Esophagus (tissue), 2 donors: Measurements from ENCODE around the gene SLC2A13. TPM values are rescaled to one million over a fixed set of nuclear protein-coding genes. Genes with fewer than 3 reads are reported as not detected.

Experiments
- H3K27ac ChIP-seq, 2 donors: one replicate each; pipeline ENCODE4 v1.5.1; 2013; ENCODE audit warnings: low read depth in 2 of 2, mild to moderate bottlenecking in 2 of 2, inconsistent platforms in 1 of 2, low read length in 1 of 2, moderate library complexity in 1 of 2
- H3K27me3 ChIP-seq, 2 donors: one replicate each; pipeline ENCODE4 v1.6.1; 2013; ENCODE audit warnings: low read length in 2 of 2, control low read depth in 1 of 2, mild to moderate bottlenecking in 1 of 2; ENCODE audit not compliant: insufficient read depth in 2 of 2, control insufficient read depth in 1 of 2
- H3K36me3 ChIP-seq, 2 donors: one replicate each; pipeline ENCODE4 v1.6.1; 2013; ENCODE audit warnings: low read length in 1 of 2; ENCODE audit not compliant: control insufficient read depth in 2 of 2, insufficient read depth in 2 of 2
- H3K4me1 ChIP-seq, 2 donors: one replicate each; pipeline ENCODE4 v1.6.1; 2013; ENCODE audit warnings: low read length in 1 of 2; ENCODE audit not compliant: control insufficient read depth in 2 of 2, insufficient read depth in 2 of 2
- H3K4me3 ChIP-seq, 2 donors: one replicate each; pipeline ENCODE4 v1.5.1; 2013; ENCODE audit warnings: low read length in 2 of 2, mild to moderate bottlenecking in 2 of 2, low read depth in 1 of 2, moderate library complexity in 1 of 2
- H3K9me3 ChIP-seq, 2 donors: one replicate each; pipeline ENCODE4 v1.6.1; 2013; ENCODE audit warnings: mild to moderate bottlenecking in 2 of 2, low read depth in 1 of 2, low read length in 1 of 2, moderate library complexity in 1 of 2; ENCODE audit not compliant: control insufficient read depth in 2 of 2, insufficient read depth in 1 of 2
- WGBS, 2 donors: extraction: QIAGEN DNeasy Blood & Tissue Kit; methylation state at CpG; one replicate each; pipeline ENCODE4 v1.1.7; 2013; 5-methylcytosine and 5-hydroxymethylcytosine counted together
- polyA plus RNA-seq, 2 donors: library from polyadenylated mRNA; stranded (reverse); fragments of 200-250 nt; gene quantifications; one replicate each; pipeline ENCODE4 v1.2.3, GENCODE V29; 2013
- donor health status: healthy with polysubstance abuse.
- donor health status: Bipolar disorder and iron deficiency.

SLC2A13 gene
- polyA plus RNA-seq, 2 donors, result 0.84 to 1.0 TPM

GRCh38 chr12:40075458-40075857 lies 30.4 kb downstream of the SLC2A13 start:
- H3K4me1 ChIP-seq, result no peaks in the 10 kb centered on the region
- H3K9me3 ChIP-seq, result no peaks in the 10 kb centered on the region
- H3K4me3 ChIP-seq, result no peak overlapping the region
- H3K27ac ChIP-seq, result no peak overlapping the region
- H3K27me3 ChIP-seq, result no peaks in the 10 kb centered on the region
- H3K36me3 ChIP-seq, result no peaks in the 10 kb centered on the region

- Histone ChIP-seq H3K27ac (no peak overlapping the region), H3K36me3 (no peaks in the 10 kb centered on the region), H3K4me1 (no peaks in the 10 kb centered on the region), H3K4me3 (no peak overlapping the region), H3K9me3 (no peaks in the 10 kb centered on the region), H3K27me3 (no peaks in the 10 kb centered on the region)
- WGBS, 2 donors, result 88 to 89% methylated on average over 2 of the region's 2 CpGs
These were observed 37.5 kb downstream of the SLC2A13 start for GRCh38 chr12:40068416-40068815.

- no peak overlapping the region for H3K4me3 ChIP-seq
- H3K27me3 ChIP-seq, result no peaks in the 10 kb centered on the region
- H3K9me3 ChIP-seq, result no peaks in the 10 kb centered on the region
- H3K27ac ChIP-seq, result no peak overlapping the region
- no peaks in the 10 kb centered on the region for H3K4me1 ChIP-seq
- WGBS, 2 donors, result 33 to 36% methylated on average over 1 of the region's 1 CpG
- H3K36me3 ChIP-seq, result no peaks in the 10 kb centered on the region
These were observed 40.2 kb downstream of the SLC2A13 start for GRCh38 chr12:40065636-40066035.

- H3K27ac ChIP-seq, result no peak overlapping the region
- no peaks in the 10 kb centered on the region for H3K9me3 ChIP-seq
- H3K27me3 ChIP-seq, result no peaks in the 10 kb centered on the region
- H3K4me3 ChIP-seq, result no peak overlapping the region
- H3K4me1 ChIP-seq, result no peaks in the 10 kb centered on the region
- no peaks in the 10 kb centered on the region for H3K36me3 ChIP-seq
- WGBS, 2 donors, result 35 to 38% methylated on average over 5 of the region's 5 CpGs
These were observed 42.5 kb downstream of the SLC2A13 start for GRCh38 chr12:40063414-40063813.

- Histone ChIP-seq H3K27me3 (no peaks in the 10 kb centered on the region), H3K36me3 (no peaks in the 10 kb centered on the region), H3K27ac (no peak overlapping the region), H3K4me3 (no peak overlapping the region), H3K9me3 (no peaks in the 10 kb centered on the region), H3K4me1 (no peaks in the 10 kb centered on the region)
- 73 to 75% methylated on average over 3 of the region's 3 CpGs for WGBS, 2 donors
These were observed 47.1 kb downstream of the SLC2A13 start for GRCh38 chr12:40058721-40059190.

GRCh38 chr12:40056373-40056772 lies 49.5 kb downstream of the SLC2A13 start:
- Histone ChIP-seq H3K9me3 (no peaks in the 10 kb centered on the region), H3K4me3 (no peak overlapping the region), H3K4me1 (no peaks in the 10 kb centered on the region), H3K27ac (no peak overlapping the region), H3K27me3 (no peaks in the 10 kb centered on the region), H3K36me3 (no peaks in the 10 kb centered on the region)
- WGBS, 2 donors, result 82 to 91% methylated on average over 1 of the region's 1 CpG

- Histone ChIP-seq H3K4me1 (no peaks in the 10 kb centered on the region), H3K27ac (no peak overlapping the region), H3K36me3 (no peaks in the 10 kb centered on the region), H3K9me3 (no peaks in the 10 kb centered on the region), H3K4me3 (no peak overlapping the region), H3K27me3 (no peaks in the 10 kb centered on the region)
These were observed 50.1 kb downstream of the SLC2A13 start for GRCh38 chr12:40055776-40056175.

GRCh38 chr12:40055228-40055579 lies 50.7 kb downstream of the SLC2A13 start:
- Histone ChIP-seq H3K4me3 (no peak overlapping the region), H3K9me3 (no peaks in the 10 kb centered on the region), H3K36me3 (no peaks in the 10 kb centered on the region), H3K27me3 (no peaks in the 10 kb centered on the region), H3K27ac (no peak overlapping the region), H3K4me1 (no peaks in the 10 kb centered on the region)
- WGBS, 2 donors, result 65 to 68% methylated on average over 3 of the region's 3 CpGs

GRCh38 chr12:40054555-40055227 lies 51.2 kb downstream of the SLC2A13 start:
- no peak overlapping the region for H3K27ac ChIP-seq
- H3K4me3 ChIP-seq, result no peak overlapping the region

GRCh38 chr12:40049268-40049667 lies 56.6 kb downstream of the SLC2A13 start:
- no peak overlapping the region for H3K27ac ChIP-seq
- H3K4me1 ChIP-seq, result no peaks in the 10 kb centered on the region
- no peaks in the 10 kb centered on the region for H3K27me3 ChIP-seq
- no peaks in the 10 kb centered on the region for H3K36me3 ChIP-seq
- no peaks in the 10 kb centered on the region for H3K9me3 ChIP-seq
- no peak overlapping the region for H3K4me3 ChIP-seq
- 89% methylated on average over 1 of the region's 1 CpG for WGBS, 2 donors

More at GRCh38 chr12:40054555-40055227, 51.2 kb downstream of the SLC2A13 start:
- 37 to 38% methylated on average over 6 of the region's 6 CpGs for WGBS, 2 donors
- H3K9me3 ChIP-seq, result no peaks in the 10 kb centered on the region
- H3K27me3 ChIP-seq, result no peaks in the 10 kb centered on the region
- no peaks in the 10 kb centered on the region for H3K36me3 ChIP-seq
- no peaks in the 10 kb centered on the region for H3K4me1 ChIP-seq
